HG02852 (cell line): ENCODE data around the gene SRSF12.
A peak's percentile ranks its signal among the peaks of the same experiment; 100 is the strongest.
"Not testable (repeated sequence)": the region's sequence is repeated elsewhere in the genome, so short reads cannot be mapped to it uniquely, and the experiment has no call there.

Source experiments
- ATAC-seq: cut with Tn5 transposase; IDR thresholded peaks from one replicate; pipeline ENCODE4 v1.9.1; 2021; ENCODE audit warnings: mild to moderate bottlenecking, moderate library complexity; ENCODE audit not compliant: unreplicated experiment

The SRSF12 gene

GRCh38 chr6:89131599-89131998, 13.7 kb upstream of the SRSF12 start:
- no peak for ATAC-seq

- not testable (repeated sequence) for ATAC-seq
These were observed 10.4 kb upstream of the SRSF12 start for GRCh38 chr6:89128256-89128671.

GRCh38 chr6:89122625-89123024, 4.8 kb upstream of the SRSF12 start:
- no peak for ATAC-seq

GRCh38 chr6:89121934-89122333, 4.1 kb upstream of the SRSF12 start:
- ATAC-seq: no peak

GRCh38 chr6:89120371-89120770, 2.5 kb upstream of the SRSF12 start:
- no peak for ATAC-seq

- no peak for ATAC-seq
These were observed 1.1 kb upstream of the SRSF12 start for GRCh38 chr6:89118931-89119330.

- ATAC-seq: no peak
These were observed 1.2 kb downstream of the SRSF12 start for GRCh38 chr6:89116702-89117101.

- no peak for ATAC-seq
These were observed 5.9 kb downstream of the SRSF12 start for GRCh38 chr6:89111933-89112332.

- no peak for ATAC-seq
These were observed 7.6 kb downstream of the SRSF12 start for GRCh38 chr6:89110284-89110683.

- ATAC-seq: no peak
These were observed 17.8 kb downstream of the SRSF12 start for GRCh38 chr6:89100114-89100513.

- peak; percentile 61 for ATAC-seq
These were observed 19.4 kb downstream of the SRSF12 start for GRCh38 chr6:89098461-89098860.

- no peak for ATAC-seq
These were observed 30.0 kb downstream of the SRSF12 start for GRCh38 chr6:89087881-89088280.

- no peak for ATAC-seq
These were observed 32.3 kb downstream of the SRSF12 start for GRCh38 chr6:89085409-89086205.

- ATAC-seq: no peak
These were observed 32.9 kb downstream of the SRSF12 start for GRCh38 chr6:89084954-89085353.

- ATAC-seq: no peak
These were observed 33.3 kb downstream of the SRSF12 start for GRCh38 chr6:89084542-89084941.

- ATAC-seq: no peak
These were observed 35.4 kb downstream of the SRSF12 start for GRCh38 chr6:89082486-89082891.

GRCh38 chr6:89081423-89082322, 36.2 kb downstream of the SRSF12 start:
- peak; percentile 52 for ATAC-seq

- ATAC-seq: peak; percentile 20
These were observed 36.8 kb downstream of the SRSF12 start for GRCh38 chr6:89081129-89081422.

- ATAC-seq: peak; percentile 68
These were observed 37.4 kb downstream of the SRSF12 start, which contains the start of gene PNRC1 for GRCh38 chr6:89080281-89081128. TSS of gene PNRC1 (plus strand) at chr6:89080751. CDS start at chr6:89080895, 144 bp downstream.

GRCh38 chr6:89079511-89080234, 38.2 kb downstream of the SRSF12 start:
- ATAC-seq: no peak
